GM11168 (cell line): ENCODE results near the gene SBF2.

Source experiments
- in situ Hi-C: fragments of 300-500 bp; cut with MboI; formaldehyde crosslinking; loops from one replicate; pipeline ENCODE4 v1.12.0; 2022; ENCODE audit warnings: low sequenced_read_pairs; ENCODE audit not compliant: unreplicated experiment

SBF2 gene

GRCh38 chr11:10318527-10318802 lies 24.4 kb upstream of the SBF2 start:
- in situ Hi-C loops, result loop anchor here (25.0 kb wide), 1 partner anchor 556 kb away; no protein-coding TSS in a partner anchor

- in situ Hi-C loops, result loop anchor here (25.0 kb wide), 1 partner anchor 556 kb away; no protein-coding TSS in a partner anchor
These were observed 23.9 kb upstream of the SBF2 start for GRCh38 chr11:10317776-10318526.

GRCh38 chr11:10317151-10317755 lies 23.2 kb upstream of the SBF2 start:
- in situ Hi-C loops, result loop anchor here (25.0 kb wide), 1 partner anchor 555 kb away; no protein-coding TSS in a partner anchor

- in situ Hi-C loops, result loop anchor here (25.0 kb wide), 1 partner anchor 553 kb away; no protein-coding TSS in a partner anchor
These were observed 21.1 kb upstream of the SBF2 start for GRCh38 chr11:10315083-10315482.

GRCh38 chr11:10314199-10315072 lies 20.4 kb upstream of the SBF2 start:
- in situ Hi-C loops, result loop anchor here (5.0 to 25.0 kb wide), 2 partner anchors 102 to 552 kb away; no protein-coding TSS in a partner anchor

- in situ Hi-C loops, result loop anchor here (5.0 to 25.0 kb wide), 2 partner anchors 100 to 550 kb away; no protein-coding TSS in a partner anchor
These were observed 17.8 kb upstream of the SBF2 start for GRCh38 chr11:10311802-10312201.

GRCh38 chr11:10310301-10310841 lies 16.4 kb upstream of the SBF2 start:
- in situ Hi-C loops, result loop anchor here (5.0 to 25.0 kb wide), 2 partner anchors 98 to 548 kb away; no protein-coding TSS in a partner anchor

GRCh38 chr11:10309163-10310093 lies 15.4 kb upstream of the SBF2 start:
- in situ Hi-C loops, result loop anchor here (5.0 to 25.0 kb wide), 2 partner anchors 97 to 547 kb away; no protein-coding TSS in a partner anchor

- in situ Hi-C loops, result loop anchor here (25.0 kb wide), 1 partner anchor 546 kb away; no protein-coding TSS in a partner anchor
These were observed 14.4 kb upstream of the SBF2 start for GRCh38 chr11:10308201-10308954.

- in situ Hi-C loops, result loop anchor here (25.0 kb wide), 1 partner anchor 545 kb away; no protein-coding TSS in a partner anchor
These were observed 13.6 kb upstream of the SBF2 start for GRCh38 chr11:10307400-10308200.

- in situ Hi-C loops, result loop anchor here (25.0 kb wide), 1 partner anchor 545 kb away; no protein-coding TSS in a partner anchor
These were observed 13.0 kb upstream of the SBF2 start for GRCh38 chr11:10307022-10307399.

- in situ Hi-C loops, result loop anchor here (25.0 kb wide), 1 partner anchor 544 kb away; no protein-coding TSS in a partner anchor
These were observed 12.2 kb upstream of the SBF2 start for GRCh38 chr11:10305964-10306918.

GRCh38 chr11:10305262-10305963 lies 11.4 kb upstream of the SBF2 start:
- in situ Hi-C loops, result loop anchor here (25.0 kb wide), 1 partner anchor 543 kb away; no protein-coding TSS in a partner anchor

- in situ Hi-C loops, result loop anchor here (25.0 kb wide), 1 partner anchor 542 kb away; no protein-coding TSS in a partner anchor
These were observed 10.7 kb upstream of the SBF2 start, which contains the start of gene ADM for GRCh38 chr11:10304495-10305261. Gene ADM, plus strand, starts transcription at chr11:10305073. Its CDS starts 628 bp downstream, at chr11:10305701.
